CD4-positive, alpha-beta memory T cell (primary cell): ENCODE data around the gene CIART. TPM values are rescaled to one million over a fixed set of nuclear protein-coding genes. Genes with fewer than 3 reads are reported as not detected.

Experiments
- CTCF ChIA-PET: fragments of 350-600 bp; sonication (Branson Sonifier 250); formaldehyde crosslinking; loops from one replicate; lab custom pipeline; 2021; ENCODE audit warnings: inconsistent platforms; ENCODE audit not compliant: partially characterized antibody; lab: Charles Lee
- POLR2A ChIA-PET: fragments of 350-600 bp; sonication (Branson Sonifier 250); formaldehyde crosslinking; loops from one replicate; lab custom pipeline; 2021; ENCODE audit not compliant: partially characterized antibody; lab: Charles Lee
- DNase-seq, 5 donors: peaks; one replicate each; pipeline versions ENCODE4 v3.0.0 to v3.0.0-alpha.2; 2020 to 2022; ENCODE audit warnings: mixed read lengths in 1 of 5
- H3K27ac ChIP-seq: one replicate; pipeline ENCODE4 v1.7.0; 2013; ENCODE audit warnings: low read depth, low read length
- H3K27me3 ChIP-seq: 2 replicates; pipeline ENCODE4 v1.7.0; 2013; ENCODE audit warnings: mild to moderate bottlenecking, low read length, moderate library complexity; ENCODE audit not compliant: insufficient read depth
- H3K36me3 ChIP-seq: 2 replicates; pipeline ENCODE4 v1.7.0; 2013; ENCODE audit warnings: mild to moderate bottlenecking, low read length, moderate library complexity; ENCODE audit not compliant: insufficient read depth
- H3K4me1 ChIP-seq: 2 replicates; pipeline ENCODE4 v1.7.0; 2013; ENCODE audit warnings: mild to moderate bottlenecking, low read length, moderate library complexity; ENCODE audit not compliant: insufficient read depth
- H3K4me3 ChIP-seq, 2 donors: one replicate each; pipeline ENCODE4 v1.7.0; 2013; ENCODE audit warnings: low read length in 2 of 2, mild to moderate bottlenecking in 1 of 2
- H3K9me3 ChIP-seq, 2 donors: one replicate each; pipeline ENCODE4 v1.7.0; 2013; ENCODE audit warnings: low read length in 2 of 2, control low read depth in 1 of 2; ENCODE audit not compliant: control insufficient read depth in 1 of 2
- H3K27ac Mint-ChIP-seq, 7 donors: one replicate each; pipeline ENCODE4 v1.8.0; 2020 to 2021; ENCODE audit warnings: mixed read lengths in 7 of 7, mild to moderate bottlenecking in 6 of 7, inconsistent platforms in 3 of 7, moderate library complexity in 3 of 7
- H3K27me3 Mint-ChIP-seq, 2 donors: one replicate each; pipeline ENCODE4 v1.8.0; 2020 to 2021; ENCODE audit warnings: mixed read lengths in 2 of 2
- H3K36me3 Mint-ChIP-seq, 2 donors: one replicate each; pipeline ENCODE4 v1.8.0; 2020 to 2021; ENCODE audit warnings: mixed read lengths in 2 of 2, inconsistent platforms in 1 of 2, mild to moderate bottlenecking in 1 of 2
- H3K4me1 Mint-ChIP-seq, 4 donors: one replicate each; pipeline ENCODE4 v1.8.0; 2020 to 2021; ENCODE audit warnings: mixed read lengths in 4 of 4, mild to moderate bottlenecking in 1 of 4
- H3K4me3 Mint-ChIP-seq, 8 donors: one replicate each; pipeline ENCODE4 v1.8.0; 2020 to 2021; ENCODE audit warnings: mixed read lengths in 8 of 8, mild to moderate bottlenecking in 7 of 8, moderate library complexity in 6 of 8, inconsistent platforms in 3 of 8
- H3K9me3 Mint-ChIP-seq, 8 donors: one replicate each; pipeline ENCODE4 v1.8.0; 2020 to 2021; ENCODE audit warnings: mixed read lengths in 8 of 8, mild to moderate bottlenecking in 5 of 8, inconsistent platforms in 3 of 8, moderate library complexity in 1 of 8
- intact Hi-C: fragments of 100-400 bp; cut with micrococcal nuclease; formaldehyde crosslinking; loops from one replicate; pipeline ENCODE4 v1.15.1; 2023
- polyA plus RNA-seq, 2 donors: library from polyadenylated mRNA; unstranded; fragments of 300-500 nt; fragmentation: Illumina TruSeq; gene quantifications; one replicate each; pipeline ENCODE4 v1.2.3, GENCODE V29; 2021
- total RNA-seq, 2 experiments: library from RNA; stranded (reverse); gene quantifications; one replicate each; pipeline ENCODE4 v1.2.3, GENCODE V29; 2021

The CIART gene
- total and polyA plus RNA-seq, 4 experiments from 2014 or later, result 0.36 to 2.6 (median 0.81) TPM

GRCh38 chr1:150259758-150260669 is 22.3 kb upstream of the CIART start:
- Mint-ChIP-seq H3K4me3 (no peak overlapping the region), H3K27me3 (peaks cover 19 to 24% of the 10 kb centered on the region in 2 donors), H3K27ac (peak overlapping the region in 1 of 7 donors; percentile 36), H3K4me1 (peaks cover 8 to 25% (median 13%) of the 10 kb centered on the region in 4 donors), H3K36me3 (peaks cover 2 to 7% of the 10 kb centered on the region in 2 donors), H3K9me3 (no peaks in the 10 kb centered on the region)
- no peak for DNase-seq
- ChIA-PET CTCF (interaction anchor here (2.5 kb wide), 1 partner anchor 9 kb away, joined by 10 read pairs; no protein-coding TSS in a partner anchor), POLR2A (interaction anchor here (1.0 kb wide), 1 partner anchor 9 kb away, joined by 6 read pairs; the partner anchor contains the start of gene APH1A)
- Histone ChIP-seq H3K27ac (no peak overlapping the region), H3K4me1 (peaks cover 15% of the 10 kb centered on the region), H3K4me3 (no peak overlapping the region), H3K36me3 (peaks cover 7% of the 10 kb centered on the region), H3K27me3 (peaks cover 27% of the 10 kb centered on the region), H3K9me3 (no peaks in the 10 kb centered on the region)
- intact Hi-C loops, result loop anchor here (5.0 kb wide), 1 partner anchor 737 kb away; no protein-coding TSS in a partner anchor

- no peak overlapping the region for H3K4me3 ChIP-seq
- Mint-ChIP-seq H3K27me3 (peaks cover 15 to 21% of the 10 kb centered on the region in 2 donors), H3K4me3 (no peak overlapping the region), H3K27ac (no peak overlapping the region), H3K9me3 (no peaks in the 10 kb centered on the region), H3K4me1 (peaks cover 0 to 17% (median 6%) of the 10 kb centered on the region in 4 donors), H3K36me3 (peaks cover 13 to 20% of the 10 kb centered on the region in 2 donors)
- ChIA-PET CTCF (interaction anchor here (2.5 kb wide), 1 partner anchor 10 kb away, joined by 10 read pairs; no protein-coding TSS in a partner anchor), POLR2A (no interaction called here)
- no peak for DNase-seq
- intact Hi-C loops, result no loop called here
- H3K36me3 ChIP-seq, result peaks cover 21% of the 10 kb centered on the region
- H3K9me3 ChIP-seq, result no peaks in the 10 kb centered on the region
- peaks cover 4% of the 10 kb centered on the region for H3K4me1 ChIP-seq
- H3K27me3 ChIP-seq, result peaks cover 24% of the 10 kb centered on the region
- no peak overlapping the region for H3K27ac ChIP-seq
Observed at GRCh38 chr1:150261367-150261766, 21.0 kb upstream of the CIART start.

GRCh38 chr1:150262388-150263320 is 19.7 kb upstream of the CIART start:
- Histone ChIP-seq H3K4me3 (no peak overlapping the region), H3K36me3 (peaks cover 30% of the 10 kb centered on the region), H3K27me3 (peaks cover 11% of the 10 kb centered on the region), H3K27ac (no peak overlapping the region), H3K4me1 (peaks cover 10% of the 10 kb centered on the region), H3K9me3 (no peaks in the 10 kb centered on the region)
- H3K9me3 Mint-ChIP-seq, result no peaks in the 10 kb centered on the region
- DNase-seq, result no peak
- intact Hi-C loops, result no loop called here
- H3K36me3 Mint-ChIP-seq, result peaks cover 19 to 31% of the 10 kb centered on the region in 2 donors
- no peak overlapping the region for H3K4me3 Mint-ChIP-seq
- ChIA-PET CTCF (interaction anchor here (0.8 to 2.5 kb wide), 4 partner anchors 9 to 19 kb away, joined by 5 to 10 read pairs (median 6); partner anchors contain the start of gene C1orf54), POLR2A (interaction anchor here (0.6 to 0.9 kb wide), 4 partner anchors 9 to 123 kb away, joined by 3 to 4 read pairs (median 4); partner anchors contain the start of gene RPRD2)
- peaks cover 6 to 19% (median 13%) of the 10 kb centered on the region in 4 donors for H3K4me1 Mint-ChIP-seq
- H3K27me3 Mint-ChIP-seq, result peaks cover 5 to 11% of the 10 kb centered on the region in 2 donors
- H3K27ac Mint-ChIP-seq, result peak overlapping the region in 4 of 7 donors; percentile 37 to 43 (median 40)

GRCh38 chr1:150263549-150263948 is 18.8 kb upstream of the CIART start:
- ChIA-PET POLR2A (interaction anchor here (0.6 kb wide), 2 partner anchors 8 kb away, joined by 3 read pairs; no protein-coding TSS in a partner anchor), CTCF (interaction anchor here (2.0 kb wide), 1 partner anchor 18 kb away, joined by 6 read pairs; no protein-coding TSS in a partner anchor)
- peaks cover 22 to 40% of the 10 kb centered on the region in 2 donors for H3K36me3 Mint-ChIP-seq
- H3K27me3 ChIP-seq, result peaks cover 6% of the 10 kb centered on the region
- H3K4me3 ChIP-seq, result no peak overlapping the region
- no peak overlapping the region for H3K27ac ChIP-seq
- peaks cover 0 to 7% of the 10 kb centered on the region in 2 donors for H3K27me3 Mint-ChIP-seq
- H3K4me1 ChIP-seq, result peaks cover 15% of the 10 kb centered on the region
- intact Hi-C loops, result no loop called here
- H3K4me3 Mint-ChIP-seq, result no peak overlapping the region
- peak overlapping the region in 2 of 7 donors; percentile 36 to 40 for H3K27ac Mint-ChIP-seq
- no peaks in the 10 kb centered on the region for H3K9me3 ChIP-seq
- H3K36me3 ChIP-seq, result peaks cover 30% of the 10 kb centered on the region
- H3K4me1 Mint-ChIP-seq, result peaks cover 11 to 28% (median 19%) of the 10 kb centered on the region in 4 donors
- no peak for DNase-seq
- H3K9me3 Mint-ChIP-seq, result no peaks in the 10 kb centered on the region

GRCh38 chr1:150267896-150268295 is 14.5 kb upstream of the CIART start:
- POLR2A ChIA-PET, result interaction anchor here (1.2 to 2.0 kb wide), 3 partner anchors 12 to 97 kb away, joined by 3 to 19 read pairs (median 7); partner anchors contain the start of genes ANP32E and RPRD2

GRCh38 chr1:150268340-150268704 is 14.0 kb upstream of the CIART start:
- Histone ChIP-seq H3K36me3 (peaks cover 30% of the 10 kb centered on the region), H3K4me1 (peaks cover 24% of the 10 kb centered on the region), H3K27me3 (no peaks in the 10 kb centered on the region), H3K4me3 (peak overlapping the region; percentile 83 to 85), H3K9me3 (no peaks in the 10 kb centered on the region), H3K27ac (peak overlapping the region; percentile 96)
- intact Hi-C loops, result loop anchor here (1.0 to 2.0 kb wide), 3 partner anchors 14 to 32 kb away; partner anchors contain the start of genes ANP32E, CIART and MRPS21
- H3K36me3 Mint-ChIP-seq, result peaks cover 28 to 59% of the 10 kb centered on the region in 2 donors
- ChIA-PET CTCF (interaction anchor here (1.0 to 1.5 kb wide), 3 partner anchors 12 to 653 kb away, joined by 3 to 4 read pairs (median 3); no protein-coding TSS in a partner anchor), POLR2A (interaction anchor here (0.9 to 2.6 kb wide), 9 partner anchors 8 to 382 kb away, joined by 3 to 37 read pairs (median 7); partner anchors contain the start of genes ANP32E, CIART and RPRD2)
- peak overlapping the region; percentile 92 to 99 (median 97) for H3K4me3 Mint-ChIP-seq
- H3K9me3 Mint-ChIP-seq, result peaks cover 0 to 2% (median 0%) of the 10 kb centered on the region in 8 donors
- peaks cover 18 to 35% (median 27%) of the 10 kb centered on the region in 4 donors for H3K4me1 Mint-ChIP-seq
- DNase-seq, result peak; percentile 53 to 70 (median 59)
- H3K27ac Mint-ChIP-seq, result peak overlapping the region; percentile 96 to 99 (median 99)
- H3K27me3 Mint-ChIP-seq, result no peaks in the 10 kb centered on the region

More at GRCh38 chr1:150267896-150268295, 14.5 kb upstream of the CIART start:
- peaks cover 18 to 35% (median 27%) of the 10 kb centered on the region in 4 donors for H3K4me1 Mint-ChIP-seq
- Histone ChIP-seq H3K9me3 (no peaks in the 10 kb centered on the region), H3K27ac (peak overlapping the region; percentile 96), H3K27me3 (no peaks in the 10 kb centered on the region), H3K4me3 (peak overlapping the region; percentile 83 to 85), H3K36me3 (peaks cover 30% of the 10 kb centered on the region), H3K4me1 (peaks cover 24% of the 10 kb centered on the region)
- no peaks in the 10 kb centered on the region for H3K27me3 Mint-ChIP-seq
- DNase-seq, result no peak
- intact Hi-C loops, result loop anchor here (1.0 to 2.0 kb wide), 3 partner anchors 15 to 32 kb away; partner anchors contain the start of genes ANP32E, CIART and MRPS21
- peaks cover 24 to 55% of the 10 kb centered on the region in 2 donors for H3K36me3 Mint-ChIP-seq
- CTCF ChIA-PET, result interaction anchor here (0.6 kb wide), 1 partner anchor 12 kb away, joined by 3 read pairs; no protein-coding TSS in a partner anchor
- peak overlapping the region; percentile 96 to 99 (median 99) for H3K27ac Mint-ChIP-seq
- H3K4me3 Mint-ChIP-seq, result peak overlapping the region; percentile 92 to 99 (median 97)
- H3K9me3 Mint-ChIP-seq, result peaks cover 0 to 2% (median 0%) of the 10 kb centered on the region in 8 donors
